OCI-LY3 (cell line): ENCODE measurements around the gene MAST2.

Source experiments
- H2AFZ ChIP-seq: fragments of 200-600, 300-600 bp; shearing (Covaris generic); 2 replicates; pipeline ENCODE4 v1.6.0; 2014; ENCODE audit warnings: antibody characterized with exemption, low read depth, low read length
- H3K27ac ChIP-seq: fragments of 200-600, 300-600 bp; sonication (generic); 2 replicates; pipeline ENCODE4 v1.5.1; 2014; ENCODE audit warnings: mild to moderate bottlenecking, low read length, moderate library complexity, mixed read lengths
- H3K27me3 ChIP-seq: fragments of 200-600, 300-600 bp; sonication (generic); 2 replicates; pipeline ENCODE4 v1.6.1; 2014; ENCODE audit warnings: low read depth, low read length, mixed read lengths
- H3K36me3 ChIP-seq: fragments of 200-600, 300-600 bp; sonication (generic); replicated peaks from 2 replicates; pipeline ENCODE3; 2014; ENCODE audit warnings: low read depth, low read length, mixed read lengths
- H3K4me1 ChIP-seq: fragments of 300-600, 200-600 bp; sonication (generic); 2 replicates; pipeline ENCODE4 v1.6.1; 2014; ENCODE audit warnings: low read length, mixed read lengths
- H3K4me2 ChIP-seq: fragments of 200-600, 300-600 bp; sonication (generic); 2 replicates; pipeline ENCODE4 v1.6.1; 2014; ENCODE audit warnings: low read length, mixed read lengths
- H3K4me3 ChIP-seq: fragments of 300-600, 200-600 bp; sonication (generic); 2 replicates; pipeline ENCODE4 v1.5.1; 2014; ENCODE audit warnings: antibody characterized with exemption, mild to moderate bottlenecking, low read length, moderate library complexity
- H3K79me2 ChIP-seq: fragments of 300-600, 200-600 bp; shearing (Covaris generic); 2 replicates; pipeline ENCODE4 v1.6.1; 2014; ENCODE audit warnings: mild to moderate bottlenecking, low read length, mixed read lengths
- H3K9ac ChIP-seq: fragments of 300-600, 200-600 bp; shearing (Covaris generic); 2 replicates; pipeline ENCODE4 v1.6.0; 2014; ENCODE audit warnings: mild to moderate bottlenecking, low read length, moderate library complexity
- H3K9me3 ChIP-seq: fragments of 200-600, 300-600 bp; shearing (Covaris generic); 2 replicates; pipeline ENCODE4 v1.6.1; 2014; ENCODE audit warnings: low read length, mixed read lengths; ENCODE audit not compliant: insufficient read depth
- H4K20me1 ChIP-seq: fragments of 200-600, 300-600 bp; sonication (generic); 2 replicates; pipeline ENCODE4 v1.6.1; 2016; ENCODE audit warnings: low read length, mixed read lengths; ENCODE audit not compliant: insufficient read depth
- EZH2phosphoT487 ChIP-seq: fragments of 200-600 bp; shearing (Covaris generic); IDR thresholded peaks from 2 replicates; pipeline ENCODE4 v1.6.1; 2018; ENCODE audit warnings: antibody characterized with exemption, mixed run types, low read depth
- TF ChIP-seq, protein P1 (sequence below): fragments of 200-600, 300-600 bp; sonication (generic); IDR thresholded peaks from 2 replicates; pipeline ENCODE4 v1.5.1; 2014; ENCODE audit warnings: antibody characterized with exemption, low read length, low read depth

The MAST2 gene

DNA sequence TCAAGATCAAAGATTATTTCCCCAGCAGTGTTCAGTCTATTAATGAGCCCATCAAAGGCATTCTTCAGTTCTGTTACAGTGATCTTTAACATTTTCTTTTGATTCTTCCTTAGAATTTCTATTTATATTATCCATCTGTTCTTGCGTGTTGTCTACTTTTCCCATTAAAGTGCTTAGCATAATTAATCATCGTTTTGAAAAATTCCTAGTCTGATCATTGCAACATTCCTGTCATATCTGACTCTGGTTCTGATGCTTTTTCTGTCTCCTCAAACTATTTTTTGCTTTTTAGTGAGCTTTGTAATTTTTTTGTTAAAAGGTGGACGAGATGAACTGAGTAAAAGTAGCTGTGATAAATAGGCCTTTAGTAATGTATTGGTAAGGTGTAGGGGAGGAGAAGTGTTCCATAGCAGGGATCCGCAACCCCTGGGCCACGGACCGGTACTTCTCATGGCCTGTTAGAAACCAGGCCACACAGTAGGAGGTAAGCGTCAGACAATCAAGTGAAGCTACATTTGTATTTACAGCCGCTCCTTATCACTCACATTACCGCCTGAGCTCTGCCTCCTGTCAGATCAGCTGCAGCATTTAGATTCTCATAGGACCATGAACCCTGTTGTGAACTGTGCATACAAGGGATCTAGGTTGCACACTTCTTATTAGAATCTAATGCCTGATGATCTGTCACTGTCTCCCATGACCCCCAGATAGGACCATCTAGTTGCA, 165.7 kb downstream of the MAST2 start:
- no peak overlapping the region for H3K27ac ChIP-seq
- no peaks in the 10 kb centered on the region for H3K4me1 ChIP-seq
- no peaks in the 10 kb centered on the region for H3K36me3 ChIP-seq

DNA sequence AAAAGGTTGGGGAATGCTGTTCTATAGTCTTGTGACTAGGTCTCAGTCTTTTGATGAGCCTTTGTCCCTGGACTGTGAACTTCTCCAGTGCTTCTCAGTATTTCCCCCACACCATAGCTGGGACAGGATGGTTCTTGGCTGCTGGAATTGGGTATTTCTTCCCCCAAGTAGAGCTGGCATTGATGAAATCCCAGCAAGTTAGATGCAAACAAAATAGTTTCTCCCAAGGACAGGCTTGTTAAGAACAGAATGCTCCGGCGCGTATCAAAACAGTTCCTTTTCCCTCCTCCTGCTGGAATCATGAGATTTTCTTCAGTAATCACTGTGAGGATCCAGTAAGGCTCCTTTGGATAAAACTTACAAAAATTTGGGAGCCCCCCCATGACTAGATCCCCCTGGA, 166.5 kb downstream of the MAST2 start:
- no peak overlapping the region for H3K27ac ChIP-seq
- no peak overlapping the region for H3K4me3 ChIP-seq

More for the DNA sequence above, 165.7 kb downstream of the MAST2 start:
- H2AFZ ChIP-seq, result no peak overlapping the region
- H3K4me3 ChIP-seq, result no peak overlapping the region
- H4K20me1 ChIP-seq, result no peaks in the 10 kb centered on the region
- H3K4me2 ChIP-seq, result no peak overlapping the region
- no peaks in the 10 kb centered on the region for H3K27me3 ChIP-seq
- TF ChIP-seq EZH2phosphoT487, result no peak
- TF ChIP-seq, protein P1, sequence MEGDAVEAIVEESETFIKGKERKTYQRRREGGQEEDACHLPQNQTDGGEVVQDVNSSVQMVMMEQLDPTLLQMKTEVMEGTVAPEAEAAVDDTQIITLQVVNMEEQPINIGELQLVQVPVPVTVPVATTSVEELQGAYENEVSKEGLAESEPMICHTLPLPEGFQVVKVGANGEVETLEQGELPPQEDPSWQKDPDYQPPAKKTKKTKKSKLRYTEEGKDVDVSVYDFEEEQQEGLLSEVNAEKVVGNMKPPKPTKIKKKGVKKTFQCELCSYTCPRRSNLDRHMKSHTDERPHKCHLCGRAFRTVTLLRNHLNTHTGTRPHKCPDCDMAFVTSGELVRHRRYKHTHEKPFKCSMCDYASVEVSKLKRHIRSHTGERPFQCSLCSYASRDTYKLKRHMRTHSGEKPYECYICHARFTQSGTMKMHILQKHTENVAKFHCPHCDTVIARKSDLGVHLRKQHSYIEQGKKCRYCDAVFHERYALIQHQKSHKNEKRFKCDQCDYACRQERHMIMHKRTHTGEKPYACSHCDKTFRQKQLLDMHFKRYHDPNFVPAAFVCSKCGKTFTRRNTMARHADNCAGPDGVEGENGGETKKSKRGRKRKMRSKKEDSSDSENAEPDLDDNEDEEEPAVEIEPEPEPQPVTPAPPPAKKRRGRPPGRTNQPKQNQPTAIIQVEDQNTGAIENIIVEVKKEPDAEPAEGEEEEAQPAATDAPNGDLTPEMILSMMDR, result no peak
- H3K9me3 ChIP-seq, result no peaks in the 10 kb centered on the region
- H3K9ac ChIP-seq, result no peak overlapping the region
- H3K79me2 ChIP-seq, result no peaks in the 10 kb centered on the region

DNA sequence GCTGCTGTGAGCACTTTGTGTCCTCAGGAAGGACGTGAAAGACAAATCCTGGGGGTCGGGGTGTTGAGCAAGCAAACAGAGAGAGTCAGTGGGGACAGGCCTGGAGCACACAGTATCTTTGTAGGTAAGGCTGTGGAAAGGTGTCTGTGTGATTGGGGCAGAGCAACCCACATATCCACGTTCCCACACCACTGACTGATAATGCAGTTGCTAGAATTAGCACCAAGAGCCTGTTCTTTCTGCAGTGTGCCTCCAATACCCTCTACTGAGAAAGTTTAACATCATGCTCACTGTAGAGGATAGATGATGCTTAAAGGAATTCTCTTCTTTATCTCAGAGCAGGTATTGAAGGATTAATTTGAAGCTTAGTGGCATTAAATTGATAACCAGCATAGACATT, 167.9 kb downstream of the MAST2 start:
- Histone ChIP-seq H3K4me1 (no peaks in the 10 kb centered on the region; the same call in 1 of the 2 replicates), H3K27ac (no peak overlapping the region), H3K36me3 (no peaks in the 10 kb centered on the region), H3K4me3 (no peak overlapping the region), H3K9me3 (no peaks in the 10 kb centered on the region), H2AFZ (no peak overlapping the region), H4K20me1 (no peaks in the 10 kb centered on the region), H3K79me2 (no peaks in the 10 kb centered on the region), H3K4me2 (no peak overlapping the region), H3K9ac (no peak overlapping the region), H3K27me3 (no peaks in the 10 kb centered on the region)
- TF ChIP-seq EZH2phosphoT487, result no peak
- TF ChIP-seq, protein P1, result no peak

More for the DNA sequence above, 166.5 kb downstream of the MAST2 start:
- Histone ChIP-seq H2AFZ (no peak overlapping the region), H3K4me2 (no peak overlapping the region), H3K4me1 (no peaks in the 10 kb centered on the region; the same call in 1 of the 2 replicates), H3K9ac (no peak overlapping the region), H3K36me3 (no peaks in the 10 kb centered on the region), H4K20me1 (no peaks in the 10 kb centered on the region), H3K27me3 (no peaks in the 10 kb centered on the region), H3K9me3 (no peaks in the 10 kb centered on the region), H3K79me2 (no peaks in the 10 kb centered on the region)
- TF ChIP-seq, protein P1, result no peak
- TF ChIP-seq EZH2phosphoT487, result no peak

DNA sequence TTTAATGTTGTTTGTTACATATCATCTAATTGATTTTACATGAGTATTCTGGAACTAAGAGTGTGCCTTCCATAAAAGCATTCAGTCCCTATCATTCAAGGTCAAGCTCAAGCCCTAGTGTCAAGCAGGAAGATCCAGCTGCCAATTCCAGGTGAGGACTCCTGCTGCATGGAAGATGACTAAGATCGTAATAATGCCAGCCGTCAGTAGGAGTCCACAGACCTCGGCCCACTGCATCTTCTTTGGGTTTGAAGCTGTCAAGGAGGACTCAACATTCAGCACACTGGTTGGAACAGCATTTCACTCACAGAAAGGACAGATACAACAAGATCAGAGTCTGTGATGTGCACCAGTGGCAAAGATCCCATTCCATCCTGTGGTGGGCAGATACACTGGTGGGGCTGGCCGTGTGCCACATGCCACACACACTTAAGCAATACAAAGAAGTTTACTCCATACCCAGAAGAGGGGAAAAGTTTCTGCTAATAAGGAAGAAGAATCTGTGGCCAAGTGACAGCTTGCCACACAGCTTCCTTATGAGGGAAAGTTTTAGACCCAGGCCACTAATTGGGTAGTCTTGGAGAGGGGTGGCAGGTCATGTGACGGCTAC, 168.6 kb downstream of the MAST2 start:
- H3K79me2 ChIP-seq, result no peaks in the 10 kb centered on the region
- no peak for TF ChIP-seq EZH2phosphoT487
- TF ChIP-seq, protein P1, result no peak
- H3K4me2 ChIP-seq, result no peak overlapping the region
- no peak overlapping the region for H3K27ac ChIP-seq
- H4K20me1 ChIP-seq, result no peaks in the 10 kb centered on the region
- H3K36me3 ChIP-seq, result no peaks in the 10 kb centered on the region
- H3K4me1 ChIP-seq, result no peaks in the 10 kb centered on the region; the same call in 1 of the 2 replicates
- H3K4me3 ChIP-seq, result no peak overlapping the region
- no peak overlapping the region for H2AFZ ChIP-seq
- H3K9me3 ChIP-seq, result no peaks in the 10 kb centered on the region
- H3K9ac ChIP-seq, result no peak overlapping the region
- no peaks in the 10 kb centered on the region for H3K27me3 ChIP-seq
